ENCODE measurements around the gene INMT.

The INMT gene

GRCh38 chr7:30778255-30779025, 26.5 kb downstream of the INMT start:
- DNase-seq (ENCODE audit: extremely low read depth, low read depth): peak; percentile 81
- peak overlapping the region; percentile 19 for H3K4me3 ChIP-seq (replicated peaks; ENCODE audit: low read depth, low read length)
- no peak for TF ChIP-seq CTCF (IDR thresholded peaks at IDR 0.05; ENCODE audit: low read depth, low read length, missing control alignments)

- H3K4me3 ChIP-seq (replicated peaks; ENCODE audit: low read depth, low read length): no peak overlapping the region
- DNase-seq (ENCODE audit: extremely low read depth, low read depth): no peak
- no peak for TF ChIP-seq CTCF (IDR thresholded peaks at IDR 0.05; ENCODE audit: low read depth, low read length, missing control alignments)
Measured at GRCh38 chr7:30779574-30779973, 27.6 kb downstream of the INMT start.

- no peak for TF ChIP-seq CTCF (IDR thresholded peaks at IDR 0.05; ENCODE audit: low read depth, low read length, missing control alignments)
- no peak for DNase-seq (ENCODE audit: extremely low read depth, low read depth)
- no peak overlapping the region for H3K4me3 ChIP-seq (replicated peaks; ENCODE audit: low read depth, low read length)
Measured at GRCh38 chr7:30780941-30781340, 29.0 kb downstream of the INMT start.

GRCh38 chr7:30782690-30783089, 30.8 kb downstream of the INMT start:
- no peak for DNase-seq (ENCODE audit: extremely low read depth, low read depth)
- H3K4me3 ChIP-seq (replicated peaks; ENCODE audit: low read depth, low read length): no peak overlapping the region
- TF ChIP-seq CTCF (IDR thresholded peaks at IDR 0.05; ENCODE audit: low read depth, low read length, missing control alignments): no peak

- no peak for DNase-seq (ENCODE audit: extremely low read depth, low read depth)
- TF ChIP-seq CTCF (IDR thresholded peaks at IDR 0.05; ENCODE audit: low read depth, low read length, missing control alignments): no peak
- no peak overlapping the region for H3K4me3 ChIP-seq (replicated peaks; ENCODE audit: low read depth, low read length)
Measured at GRCh38 chr7:30785786-30786185, 33.9 kb downstream of the INMT start.

GRCh38 chr7:30787486-30787885, 35.6 kb downstream of the INMT start:
- no peak for DNase-seq (ENCODE audit: extremely low read depth, low read depth)
- TF ChIP-seq CTCF (IDR thresholded peaks at IDR 0.05; ENCODE audit: low read depth, low read length, missing control alignments): no peak
- H3K4me3 ChIP-seq (replicated peaks; ENCODE audit: low read depth, low read length): no peak overlapping the region
